A375 (cell line): ENCODE measurements around the gene HMCES. TPM values are rescaled to one million over a fixed set of nuclear protein-coding genes. Genes with fewer than 3 reads are reported as not detected.

Experiments used
- small RNA-seq: library from RNA; depleted of rRNA; stranded (forward); fragments of <200 nt; gene quantifications from one replicate; pipeline ENCODE3, GENCODE V24; 2014
- total RNA-seq: library from RNA; depleted of rRNA; stranded (reverse); fragments of >200 nt; shearing (Covaris generic); gene quantifications from 2 replicates; pipeline ENCODE4 v1.2.3, GENCODE V29; 2014; rRNA removed

The HMCES gene
- 46.0 and 48.7 TPM in 2 replicates for total RNA-seq

DNA sequence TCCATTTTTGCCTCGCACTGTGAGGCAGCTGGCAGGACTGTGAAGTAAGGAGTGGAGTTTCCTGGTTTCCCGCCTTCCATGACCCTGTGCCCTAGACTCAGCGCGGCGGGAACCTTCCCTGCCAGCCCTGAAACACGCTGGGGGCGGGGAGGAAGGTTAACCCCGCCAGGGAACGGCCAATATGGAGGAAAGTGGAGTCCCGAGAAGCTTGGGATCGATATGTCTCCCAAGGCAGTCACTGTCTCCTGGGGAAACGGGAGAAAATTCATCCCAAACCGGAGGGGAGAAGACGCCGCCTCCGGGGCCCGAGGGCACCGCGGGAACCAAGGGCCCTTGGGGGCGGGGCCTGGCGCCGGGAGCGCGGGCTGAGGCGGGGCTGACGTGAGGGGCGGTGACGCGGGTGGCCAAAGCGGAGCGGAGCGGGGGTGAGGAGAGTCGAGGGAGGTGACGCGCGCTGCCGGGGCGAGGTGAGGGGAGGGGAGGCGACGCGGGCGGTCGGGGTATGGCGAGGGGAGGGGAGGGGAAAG, at the start of gene HMCES:
TSS of gene HMCES (plus strand) at position 432 of the 527 bp plus-strand sequence. CDS start 863 bp downstream, outside the sequence.

GRCh38 chr3:129249284-129250065, 29.2 kb upstream of the HMCES start, which contains the start of gene COPG1:
Gene COPG1 (plus strand): TSS chr3:129249606. CDS start chr3:129249710, 104 bp downstream.

Small RNAs within 50 kb of the gene (small RNA-seq; reads per million reads assigned to genes)
- gene MIR6826 = not detected

Other genes with a start within 250 kb of the HMCES start
- gene GP9, start 218.1 kb upstream of the HMCES start, total RNA-seq = not detected in 2 replicates
- 6.2 and 12.6 TPM in 2 replicates for gene RAB43, start 157.1 kb upstream of the HMCES start, total RNA-seq
- gene ISY1, start 117.8 kb upstream of the HMCES start, total RNA-seq = 49.6 and 60.6 TPM in 2 replicates
- 306 and 346 TPM in 2 replicates for gene CNBP, start 95.0 kb upstream of the HMCES start, total RNA-seq
- gene COPG1, start 29.3 kb upstream of the HMCES start, total RNA-seq = 216 and 271 TPM in 2 replicates
- 0.08 and 0.16 TPM in 2 replicates for gene EFCAB12, start 149.8 kb downstream of the HMCES start, total RNA-seq
- 16.3 and 28.3 TPM in 2 replicates for gene MBD4, start 161.1 kb downstream of the HMCES start, total RNA-seq
- 16.0 and 16.7 TPM in 2 replicates for gene IFT122, start 161.4 kb downstream of the HMCES start, total RNA-seq
- not detected in 2 replicates for gene RHO, start 249.8 kb downstream of the HMCES start, total RNA-seq